PC-9 (cell line): ENCODE measurements around the gene ECD.

Experiments used
- CTCF ChIP-seq: fragments of 200-600 bp; sonication (generic); conservative IDR thresholded peaks from 2 replicates; pipeline ENCODE4 v1.6.1; 2017; ENCODE audit warnings: mixed run types, antibody characterized with exemption, mild to moderate bottlenecking, moderate library complexity
- EZH2 ChIP-seq: fragments of 200-600 bp; sonication (generic); IDR thresholded peaks from 2 replicates; pipeline ENCODE4 v1.8.0; 2017; ENCODE audit warnings: antibody characterized with exemption, low read depth

GRCh38 chr10:73141603-73142002, 26.2 kb downstream of the ECD start:
- TF ChIP-seq CTCF: no peak
- no peak for TF ChIP-seq EZH2
